ENCODE results near the gene CHRNA4. TPM values are rescaled to one million over a fixed set of nuclear protein-coding genes. Genes with fewer than 3 reads are reported as not detected.

The CHRNA4 gene
- total and polyA plus RNA-seq, 10 of the 15 experiments (the other 5 are each of a cell fraction or from before 2014, with no cell fraction given), result 0.04 to 0.41 (median 0.06) TPM; not detected in 5

- ChIA-PET CTCF (no interaction called here), SMC1A (ENCODE audit: uncharacterized antibody, unreplicated experiment) (interaction anchor here (0.6 kb wide), 1 partner anchor 352 kb away, joined by 5 read pairs; no protein-coding TSS in a partner anchor), POLR2A (no interaction called here), RAD21 (ENCODE audit: unreplicated experiment) (no interaction called here)
- no peak overlapping the region for H2AFZ ChIP-seq (ENCODE audit: control insufficient read depth, low read depth, low read length)
- DNase-seq (ENCODE audit: low read depth, low spot score) (no peak), FAIRE-seq (no peak), ATAC-seq (no peak)
- intact Hi-C loops (cut with micrococcal nuclease; ENCODE audit: unreplicated experiment) (no loop called here), in situ Hi-C loops (cut with MboI) (no loop called here)
- no peak overlapping the region for H3K4me3 ChIP-seq
- no peaks in the 10 kb centered on the region for H3K9me3 ChIP-seq (replicated peaks; ENCODE audit: control insufficient read depth, insufficient read depth, low read length)
- H3K36me3 ChIP-seq (ENCODE audit: control insufficient read depth in 2 of 2, insufficient read depth in 2 of 2, low read length in 1 of 2), result no peaks in the 10 kb centered on the region
- no peaks in the 10 kb centered on the region for H4K20me1 ChIP-seq (ENCODE audit: control insufficient read depth, insufficient read depth)
- no peaks in the 10 kb centered on the region for H3K4me1 ChIP-seq (ENCODE audit: control insufficient read depth, insufficient read depth, low read length)
- no peaks in the 10 kb centered on the region for H3K79me2 ChIP-seq (ENCODE audit: control insufficient read depth, insufficient read depth, low read length)
- no peak overlapping the region for H3K9ac ChIP-seq (ENCODE audit: control insufficient read depth, insufficient read depth, low read length)
- peaks cover 0 to 2% of the 10 kb centered on the region in 2 experiments; a peak in 1 of 4 replicates for H3K27me3 ChIP-seq (replicated peaks in 1 of 2; ENCODE audit: control insufficient read depth in 2 of 2, insufficient read depth in 2 of 2, low read length in 1 of 2)
- H3K27ac ChIP-seq (ENCODE audit: control insufficient read depth, insufficient read depth), result no peak overlapping the region
- TF ChIP-seq SP1 (IDR thresholded peaks at IDR 0.05; ENCODE audit: low read depth, low read length) (no peak), RUNX3 (IDR thresholded peaks at IDR 0.05; ENCODE audit: low read length) (no peak), RELB (IDR thresholded peaks at IDR 0.05; ENCODE audit: low read depth) (no peak), JUND (IDR thresholded peaks at IDR 0.05; ENCODE audit: low read depth, low read length) (no peak), ZNF207 (IDR thresholded peaks at IDR 0.05; ENCODE audit: borderline replicate concordance) (no peak)
- H3K4me2 ChIP-seq (ENCODE audit: control insufficient read depth, insufficient read depth), result no peak overlapping the region
- BruUV-seq (replicated peaks), result no TSS peak
- 24% methylated on average over 24 of the region's 27 CpGs for WGBS (ENCODE audit: insufficient coverage, insufficient replicate concordance, low lambda C conversion rate, missing lambda C conversion rate)
Measured at GRCh38 chr20:63398744-63399514, 37.8 kb upstream of the CHRNA4 start.
